ENCODE data around the gene RNMT.
"Not testable (repeated sequence)": the region's sequence is repeated elsewhere in the genome, so short reads cannot be mapped to it uniquely, and the experiment has no call there.

RNMT gene

GRCh38 chr18:13745696-13746095 is 19.2 kb downstream of the RNMT start:
- DNase-seq, result no peak

- no peak for DNase-seq
These were observed 20.2 kb downstream of the RNMT start for GRCh38 chr18:13746633-13747032.

- not testable (repeated sequence) for DNase-seq
These were observed 25.1 kb downstream of the RNMT start for GRCh38 chr18:13751599-13751998.

GRCh38 chr18:13756261-13756660 is 29.8 kb downstream of the RNMT start:
- no peak for DNase-seq

- no peak for DNase-seq
These were observed 30.2 kb downstream of the RNMT start for GRCh38 chr18:13756671-13757070.

GRCh38 chr18:13758622-13759021 is 32.1 kb downstream of the RNMT start:
- no peak for DNase-seq

GRCh38 chr18:13760047-13760446 is 33.6 kb downstream of the RNMT start:
- DNase-seq, result no peak

GRCh38 chr18:13762690-13763439 is 36.4 kb downstream of the RNMT start:
- no peak for DNase-seq

GRCh38 chr18:13775058-13775457 is 48.6 kb downstream of the RNMT start:
- DNase-seq, result no peak

- no peak for DNase-seq
These were observed 64.7 kb downstream of the RNMT start for GRCh38 chr18:13791181-13791580.

- no peak for DNase-seq
These were observed 67.3 kb downstream of the RNMT start for GRCh38 chr18:13793819-13794218.

GRCh38 chr18:13796515-13796914 is 70.0 kb downstream of the RNMT start:
- DNase-seq, result no peak

- DNase-seq, result no peak
These were observed 70.7 kb downstream of the RNMT start for GRCh38 chr18:13797157-13797611.

- DNase-seq, result no peak
These were observed 72.9 kb downstream of the RNMT start for GRCh38 chr18:13799396-13799795.

- no peak for DNase-seq
These were observed 74.2 kb downstream of the RNMT start for GRCh38 chr18:13800505-13801259.

GRCh38 chr18:13801260-13801601 is 74.8 kb downstream of the RNMT start:
- DNase-seq, result no peak

- DNase-seq, result no peak
These were observed 77.8 kb downstream of the RNMT start for GRCh38 chr18:13804305-13804704.

GRCh38 chr18:13808294-13809042 is 82.0 kb downstream of the RNMT start:
- DNase-seq, result no peak

GRCh38 chr18:13809043-13809430 is 82.6 kb downstream of the RNMT start:
- no peak for DNase-seq

GRCh38 chr18:13809531-13810255 is 83.2 kb downstream of the RNMT start:
- DNase-seq, result no peak

GRCh38 chr18:13810950-13811485 is 84.5 kb downstream of the RNMT start:
- DNase-seq, result no peak

GRCh38 chr18:13811993-13812392 is 85.5 kb downstream of the RNMT start:
- DNase-seq, result no peak

Measured in activated T-cell treated with anti-CD3 and anti-CD28 coated beads for 4 hours (primary cell).